H9 (cell line): ENCODE measurements around the gene ARFGEF3. TPM values are rescaled to one million over a fixed set of nuclear protein-coding genes. Genes with fewer than 3 reads are reported as not detected.

Experiments used
- DNase-seq: peaks from one replicate; pipeline ENCODE4 v3.0.0-alpha.2; 2017
- H2AFZ ChIP-seq: one replicate; pipeline ENCODE4 v1.6.1; 2013; ENCODE audit warnings: mild to moderate bottlenecking, low read length, control low read depth, moderate library complexity
- H2AK5ac ChIP-seq: 2 replicates; pipeline ENCODE4 v1.6.1; 2013; ENCODE audit warnings: low read length, control low read depth, mixed read lengths; ENCODE audit not compliant: insufficient read length
- H2BK120ac ChIP-seq: one replicate; pipeline ENCODE4 v1.6.1; 2013; ENCODE audit warnings: low read depth, mild to moderate bottlenecking, low read length, control low read depth, inconsistent platforms; ENCODE audit not compliant: poor library complexity, severe bottlenecking
- H2BK12ac ChIP-seq: 2 replicates; pipeline ENCODE4 v1.6.1; 2013; ENCODE audit warnings: low read length, control low read depth, mixed read lengths, low read depth; ENCODE audit not compliant: insufficient read length
- H2BK15ac ChIP-seq: 2 replicates; pipeline ENCODE4 v1.6.1; 2013; ENCODE audit warnings: low read depth, low read length, control low read depth
- H2BK20ac ChIP-seq: one replicate; pipeline ENCODE4 v1.6.1; 2013; ENCODE audit warnings: low read depth, mild to moderate bottlenecking, low read length, control low read depth, inconsistent platforms; ENCODE audit not compliant: poor library complexity, severe bottlenecking
- H2BK5ac ChIP-seq: 2 replicates; pipeline ENCODE4 v1.6.1; 2013; ENCODE audit warnings: low read length, control low read depth, mixed read lengths; ENCODE audit not compliant: insufficient read length
- H3K14ac ChIP-seq: 2 replicates; pipeline ENCODE4 v1.6.1; 2013; ENCODE audit warnings: low read length, control low read depth; ENCODE audit not compliant: insufficient read depth
- H3K18ac ChIP-seq: 2 replicates; pipeline ENCODE4 v1.6.1; 2013; ENCODE audit warnings: low read depth, mild to moderate bottlenecking, mixed read lengths, low read length, control low read depth; ENCODE audit not compliant: insufficient read length
- H3K23ac ChIP-seq: 2 replicates; pipeline ENCODE4 v1.6.1; 2013; ENCODE audit warnings: low read length, control low read depth, mixed read lengths, low read depth; ENCODE audit not compliant: insufficient read length
- H3K23me2 ChIP-seq: 2 replicates; pipeline ENCODE4 v1.6.1; 2013; ENCODE audit warnings: low read depth, mild to moderate bottlenecking, mixed read lengths, low read length, control low read depth; ENCODE audit not compliant: insufficient read length, poor library complexity, severe bottlenecking
- H3K27ac ChIP-seq: 2 replicates; pipeline ENCODE4 v1.5.1; 2013; ENCODE audit warnings: low read length, control low read depth, mixed read lengths, low read depth; ENCODE audit not compliant: insufficient read length
- H3K27me3 ChIP-seq: 2 replicates; pipeline ENCODE4 v1.6.1; 2013; ENCODE audit warnings: low read length, control low read depth, inconsistent platforms; ENCODE audit not compliant: insufficient read depth
- H3K4ac ChIP-seq: 2 replicates; pipeline ENCODE4 v1.6.1; 2013; ENCODE audit warnings: low read depth, mild to moderate bottlenecking, control low read depth, inconsistent platforms, low read length, moderate library complexity
- H3K4me1 ChIP-seq: 2 replicates; pipeline ENCODE4 v1.6.1; 2013; ENCODE audit warnings: low read length, control low read depth, inconsistent platforms; ENCODE audit not compliant: insufficient read depth
- H3K4me2 ChIP-seq: 2 replicates; pipeline ENCODE4 v1.6.1; 2013; ENCODE audit warnings: low read length, control low read depth, mixed read lengths; ENCODE audit not compliant: insufficient read length, insufficient read depth
- H3K56ac ChIP-seq: 2 replicates; pipeline ENCODE4 v1.6.1; 2013; ENCODE audit warnings: low read depth, mild to moderate bottlenecking, mixed read lengths, low read length, control low read depth; ENCODE audit not compliant: insufficient read length
- H3K79me1 ChIP-seq: 2 replicates; pipeline ENCODE4 v1.6.1; 2013; ENCODE audit warnings: low read depth, mild to moderate bottlenecking, moderate library complexity, low read length, control low read depth, inconsistent platforms; ENCODE audit not compliant: insufficient read depth, poor library complexity, severe bottlenecking
- H3K79me2 ChIP-seq: 2 replicates; pipeline ENCODE4 v1.6.1; 2013; ENCODE audit warnings: low read length, control low read depth, inconsistent platforms; ENCODE audit not compliant: insufficient read depth
- H3K9ac ChIP-seq: 2 replicates; pipeline ENCODE4 v1.6.1; 2013; ENCODE audit warnings: low read length, control low read depth, mixed read lengths; ENCODE audit not compliant: insufficient read length; ENCODE audit errors: extremely low read depth
- H3K9me3 ChIP-seq: one replicate; pipeline ENCODE4 v1.6.1; 2013; ENCODE audit warnings: low read depth, low read length, inconsistent platforms; ENCODE audit not compliant: control insufficient read depth
- H3T11ph ChIP-seq: one replicate; pipeline ENCODE4 v1.6.1; 2013; ENCODE audit warnings: mild to moderate bottlenecking, low read length, control low read depth, inconsistent platforms
- H4K20me1 ChIP-seq: one replicate; pipeline ENCODE4 v1.6.1; 2013; ENCODE audit not compliant: control insufficient read depth, insufficient read length, insufficient read depth
- H4K5ac ChIP-seq: 2 replicates; pipeline ENCODE4 v1.6.1; 2013; ENCODE audit warnings: low read depth, mild to moderate bottlenecking, mixed read lengths, low read length, control low read depth; ENCODE audit not compliant: insufficient read length
- H4K8ac ChIP-seq: replicated peaks from 2 replicates; pipeline ENCODE4 v1.6.1; 2013; ENCODE audit warnings: low read length, control low read depth, mixed read lengths, low read depth; ENCODE audit not compliant: insufficient read length
- H4K91ac ChIP-seq: 2 replicates; pipeline ENCODE4 v1.6.1; 2013; ENCODE audit warnings: low read depth, mild to moderate bottlenecking, moderate library complexity, mixed read lengths, low read length, control low read depth; ENCODE audit not compliant: insufficient read length
- H3K27ac Mint-ChIP-seq, 3 experiments: 2 replicates in 2 of 3; 3 replicates in 1 of 3; pipeline ENCODE4 v1.8.0; 2020 to 2021; ENCODE audit warnings: mixed read lengths in 3 of 3, mild to moderate bottlenecking in 1 of 3, moderate library complexity in 1 of 3
- H3K27me3 Mint-ChIP-seq: 2 replicates; pipeline ENCODE4 v1.8.0; 2021; ENCODE audit warnings: low read depth, mild to moderate bottlenecking, moderate library complexity, mixed read lengths
- H3K36me3 Mint-ChIP-seq, 3 experiments: 2 replicates in 2 of 3; 3 replicates in 1 of 3; pipeline ENCODE4 v1.8.0; 2020 to 2021; ENCODE audit warnings: low read depth in 3 of 3, mixed read lengths in 3 of 3; ENCODE audit not compliant: insufficient read depth in 1 of 3
- H3K4me1 Mint-ChIP-seq, 2 experiments: 2 replicates each; pipeline ENCODE4 v1.8.0; 2020; ENCODE audit warnings: mixed read lengths in 2 of 2
- H3K4me3 Mint-ChIP-seq, 2 experiments: 2 replicates in 1 of 2; 3 replicates in 1 of 2; pipeline ENCODE4 v1.8.0; 2020 to 2021; ENCODE audit warnings: mild to moderate bottlenecking in 2 of 2, mixed read lengths in 2 of 2, moderate library complexity in 1 of 2
- H3K9me3 Mint-ChIP-seq, 2 experiments: 2 replicates in 1 of 2; 3 replicates in 1 of 2; pipeline ENCODE4 v1.8.0; 2020; ENCODE audit warnings: mild to moderate bottlenecking in 2 of 2, mixed read lengths in 2 of 2, moderate library complexity in 1 of 2
- WGBS: extraction: QIAGEN DNeasy Blood & Tissue Kit; methylation state at CpG from one replicate; pipeline ENCODE4 v1.1.7; 2013; ENCODE audit warnings: missing lambda C conversion rate, low lambda C conversion rate, mixed read lengths; ENCODE audit not compliant: insufficient read length; ENCODE audit errors: extremely low coverage; 5-methylcytosine and 5-hydroxymethylcytosine counted together
- total RNA-seq: library from RNA; stranded (reverse); gene quantifications from 2 replicates; pipeline ENCODE4 v1.2.1, GENCODE V29; 2021
- TF ChIP-seq, protein P1 (sequence below): fragments of 200-600 bp; sonication (generic); conservative IDR thresholded peaks from 3 replicates; pipeline ENCODE4 v1.8.0; 2021; ENCODE audit warnings: antibody characterized with exemption, mild to moderate bottlenecking

ARFGEF3 gene
- total RNA-seq, 1 experiment from 2014 or later = 13.7 TPM

DNA sequence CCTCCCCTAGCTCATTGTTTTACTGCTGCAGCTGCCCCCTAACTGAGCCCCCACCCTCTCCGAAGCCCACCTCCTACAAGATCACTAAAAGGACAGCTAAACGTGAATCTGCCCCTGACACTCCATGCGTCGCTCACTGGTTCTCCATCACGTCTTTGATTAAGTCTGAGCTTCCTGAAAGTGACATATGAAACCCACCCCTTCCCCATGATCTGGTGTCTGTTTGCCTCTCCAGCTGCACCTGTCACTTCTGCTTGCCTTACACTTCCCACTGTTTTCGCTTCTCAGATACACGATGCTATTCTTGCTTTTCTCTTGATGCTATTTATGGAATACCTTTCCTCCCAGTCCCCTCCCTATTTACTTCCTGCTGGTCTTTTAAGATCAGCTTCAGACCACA, 46.5 kb upstream of the ARFGEF3 start:
- H2AFZ ChIP-seq = no peak overlapping the region

More for the DNA sequence above, 46.5 kb upstream of the ARFGEF3 start:
- Histone ChIP-seq H3K4ac (no peak overlapping the region), H3K27ac (no peak overlapping the region), H3K23me2 (no peaks in the 10 kb centered on the region), H4K20me1 (no peaks in the 10 kb centered on the region), H2BK12ac (no peak overlapping the region), H4K91ac (no peak overlapping the region), H3K4me1 (0 out of 2 replicates have a peak, but pooled peaks cover 2% of the 10 kb centered on the region), H2BK5ac (no peak overlapping the region), H3K23ac (no peak overlapping the region), H2BK120ac (no peak overlapping the region), H3K9ac (no peak overlapping the region), H4K8ac (no peak overlapping the region), H3K79me2 (no peaks in the 10 kb centered on the region), H3T11ph (no peak overlapping the region), H3K27me3 (no peaks in the 10 kb centered on the region), H3K14ac (no peak overlapping the region), H3K79me1 (no peaks in the 10 kb centered on the region), H4K5ac (no peak overlapping the region), H3K18ac (no peak overlapping the region), H3K9me3 (no peaks in the 10 kb centered on the region), H2BK20ac (no peak overlapping the region), H3K56ac (no peak overlapping the region), H2BK15ac (no peak overlapping the region), H3K4me2 (no peak overlapping the region), H2AK5ac (no peak overlapping the region)
- TF ChIP-seq, protein P1, sequence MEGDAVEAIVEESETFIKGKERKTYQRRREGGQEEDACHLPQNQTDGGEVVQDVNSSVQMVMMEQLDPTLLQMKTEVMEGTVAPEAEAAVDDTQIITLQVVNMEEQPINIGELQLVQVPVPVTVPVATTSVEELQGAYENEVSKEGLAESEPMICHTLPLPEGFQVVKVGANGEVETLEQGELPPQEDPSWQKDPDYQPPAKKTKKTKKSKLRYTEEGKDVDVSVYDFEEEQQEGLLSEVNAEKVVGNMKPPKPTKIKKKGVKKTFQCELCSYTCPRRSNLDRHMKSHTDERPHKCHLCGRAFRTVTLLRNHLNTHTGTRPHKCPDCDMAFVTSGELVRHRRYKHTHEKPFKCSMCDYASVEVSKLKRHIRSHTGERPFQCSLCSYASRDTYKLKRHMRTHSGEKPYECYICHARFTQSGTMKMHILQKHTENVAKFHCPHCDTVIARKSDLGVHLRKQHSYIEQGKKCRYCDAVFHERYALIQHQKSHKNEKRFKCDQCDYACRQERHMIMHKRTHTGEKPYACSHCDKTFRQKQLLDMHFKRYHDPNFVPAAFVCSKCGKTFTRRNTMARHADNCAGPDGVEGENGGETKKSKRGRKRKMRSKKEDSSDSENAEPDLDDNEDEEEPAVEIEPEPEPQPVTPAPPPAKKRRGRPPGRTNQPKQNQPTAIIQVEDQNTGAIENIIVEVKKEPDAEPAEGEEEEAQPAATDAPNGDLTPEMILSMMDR = no peak
- Mint-ChIP-seq H3K4me3 (no peak overlapping the region), H3K27ac (no peak overlapping the region), H3K36me3 (peaks cover 0 to 10% (median 6%) of the 10 kb centered on the region in 3 experiments; a peak in 4 of 7 replicates), H3K27me3 (no peaks in the 10 kb centered on the region), H3K4me1 (peaks cover 9 to 10% of the 10 kb centered on the region in 2 experiments), H3K9me3 (peaks cover 8 to 9% of the 10 kb centered on the region in 2 experiments; a peak in 4 of 5 replicates)
- no CpG with 5 or more reads among the region's 7 CpGs for WGBS
- no peak for DNase-seq
